Heart right ventricle (tissue), 16 donors: ENCODE results near the gene KIF26A. TPM values are rescaled to one million over a fixed set of nuclear protein-coding genes. Genes with fewer than 3 reads are reported as not detected.

Experiments used
- ATAC-seq, 8 donors: fragments of 200-7000 bp; cut with Tn5 transposase; one replicate each; pipeline ENCODE4 v1.9.1; 2020; ENCODE audit warnings: mild to moderate bottlenecking in 8 of 8, moderate library complexity in 8 of 8, moderate number of reproducible peaks in 1 of 8
- DNase-seq, 2 donors: peaks; one replicate each; pipeline ENCODE4 v3.0.0-alpha.2; 2020
- H3K27ac ChIP-seq, 10 donors: fragments of 200-600 bp; sonication (generic) in 2 of 10; one replicate each; pipeline versions ENCODE4 v1.5.0 to v1.8.0; 2020 to 2022; ENCODE audit warnings: mild to moderate bottlenecking in 3 of 10
- H3K27me3 ChIP-seq, 7 donors: fragments of 200-600 bp; one replicate each; pipeline ENCODE4 v1.8.0; 2021 to 2022; ENCODE audit warnings: mild to moderate bottlenecking in 2 of 7
- H3K36me3 ChIP-seq, 9 donors: fragments of 200-600 bp; sonication (generic) in 1 of 9; one replicate each; pipeline versions ENCODE4 v1.5.0 to v1.8.0; 2020 to 2022; ENCODE audit warnings: mild to moderate bottlenecking in 2 of 9
- H3K4me1 ChIP-seq, 9 donors: fragments of 200-600 bp; sonication (generic) in 1 of 9; one replicate each; pipeline versions ENCODE4 v1.5.0 to v1.8.0; 2020 to 2022; ENCODE audit warnings: mild to moderate bottlenecking in 4 of 9
- H3K4me3 ChIP-seq, 10 donors: fragments of 200-600 bp; sonication (generic) in 2 of 10; one replicate each; pipeline versions ENCODE4 v1.5.0 to v1.8.0; 2020 to 2022; ENCODE audit warnings: mild to moderate bottlenecking in 7 of 10, moderate library complexity in 2 of 10
- H3K9me3 ChIP-seq, 11 donors: fragments of 200-600 bp in 10 of 11; sonication (generic) in 2 of 11; one replicate each; pipeline versions ENCODE4 v1.5.0 to v1.8.0; 2013 to 2022; ENCODE audit warnings: mild to moderate bottlenecking in 2 of 11, control low read depth in 1 of 11, moderate library complexity in 1 of 11
- WGBS, 2 donors: extraction: QIAGEN DNeasy Blood & Tissue Kit; methylation state at CpG; one replicate each; pipeline ENCODE4 v1.1.7; 2013; ENCODE audit warnings: inconsistent platforms in 1 of 2; 5-methylcytosine and 5-hydroxymethylcytosine counted together
- intact Hi-C, 10 donors: fragments of 100-400 bp; cut with DNase I; formaldehyde crosslinking; loops; one replicate each; pipeline versions ENCODE4 v1.11.1 to v1.14.2; 2022
- polyA plus RNA-seq, 2 donors: library from polyadenylated mRNA; stranded (reverse); fragments of 200-250 nt; gene quantifications; one replicate each; pipeline ENCODE4 v1.2.3, GENCODE V29; 2013
- total RNA-seq, 10 donors: library from RNA; stranded (reverse); fragmentation: NEBNext Ultra II Directional in 3 of 10; extraction: Animal tissue kit (Norgen Biotek cat#: 25700) in 3 of 10; gene quantifications; one replicate each; pipeline versions ENCODE4 v1.2.1 to v1.2.4, GENCODE V29; 2021 to 2023
- TF ChIP-seq, protein P1 (sequence below), 9 donors: fragments of 200-600 bp; sonication (generic) in 2 of 9; IDR thresholded peaks; one replicate each; pipeline versions ENCODE4 v1.5.0 to v1.8.0; 2021 to 2022; ENCODE audit warnings: antibody characterized with exemption in 9 of 9, mild to moderate bottlenecking in 5 of 9, moderate library complexity in 1 of 9
- donor health status: Arrhythmogenic right ventricular cardiomyopathy.
- donor health status: ischemic (EF 13 %, LVEDD 7.1; RV severe dilation, severe dysfunction).
- donor health status: healthy with polysubstance abuse.
- donor health status: DM: no; HTN: yes; CAD: no.
- donor health status: DM: no; HTN: no; CAD: no.
- donor health status: ischemic (EF 25% LVEDD 6.9; RV normal size, moderate dysfunction).
- donor health status: ischemic (EF 25% LVEDD 5.7; RV mildly dilated, moderate dysfunction).
- donor health status: healthy.
- donor health status: DM: yes; HTN: yes; CAD: no.
- donor health status: Ischemic cardiomyopathy.
- donor health status: ischemic (EF 35%, LVEDD 5.7; RV mildly dilated, moderate dysfunction).
- donor health status: nonischemic (EF 11% LVEDD 7.7; RV severe dilation, severe dysfunction).
- donor health status: DM: yes; HTN: yes; CAD: no.
- donor health status: PGD.
- donor health status: ischemic (EF 29% LVEDD 5.4; RV normal size, mild dysfunction).
- donor health status: nonischemic (EF 23%, LVEDD 6.1; RV moderate dilation, normal function).

KIF26A gene
- total and polyA plus RNA-seq, 12 donors, result 4.1 to 12.2 (median 6.6) TPM

DNA sequence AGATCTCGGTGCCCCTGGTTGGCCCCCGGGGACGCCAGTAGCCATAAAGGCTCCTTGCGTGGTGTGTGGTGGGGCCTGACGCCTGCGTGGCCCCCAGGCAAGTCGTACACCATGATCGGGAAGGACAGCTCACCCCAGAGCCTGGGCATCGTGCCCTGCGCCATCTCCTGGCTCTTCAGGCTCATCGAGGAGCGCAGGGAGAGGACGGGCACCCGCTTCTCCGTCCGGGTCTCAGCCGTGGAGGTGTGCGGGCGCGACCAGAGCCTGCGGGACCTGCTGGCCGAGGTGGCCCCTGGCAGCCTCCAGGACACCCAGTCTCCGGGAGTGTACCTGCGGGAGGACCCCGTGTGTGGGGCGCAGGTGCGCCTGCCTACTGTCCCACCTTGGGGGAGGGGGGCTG lies 34.5 kb downstream of the KIF26A start:
- ATAC-seq (no peak), DNase-seq (no peak)
- no peaks in the 10 kb centered on the region for H3K27me3 ChIP-seq
- H3K4me3 ChIP-seq, result no peak overlapping the region
- H3K9me3 ChIP-seq, result no peaks in the 10 kb centered on the region
- intact Hi-C loops, result no loop called here
- WGBS, 2 donors, result 97% methylated on average over 27 of the region's 27 CpGs
- no peak overlapping the region for H3K27ac ChIP-seq
- H3K36me3 ChIP-seq, result peaks cover 0 to 48% (median 0%) of the 10 kb centered on the region in 9 donors
- TF ChIP-seq, protein P1, sequence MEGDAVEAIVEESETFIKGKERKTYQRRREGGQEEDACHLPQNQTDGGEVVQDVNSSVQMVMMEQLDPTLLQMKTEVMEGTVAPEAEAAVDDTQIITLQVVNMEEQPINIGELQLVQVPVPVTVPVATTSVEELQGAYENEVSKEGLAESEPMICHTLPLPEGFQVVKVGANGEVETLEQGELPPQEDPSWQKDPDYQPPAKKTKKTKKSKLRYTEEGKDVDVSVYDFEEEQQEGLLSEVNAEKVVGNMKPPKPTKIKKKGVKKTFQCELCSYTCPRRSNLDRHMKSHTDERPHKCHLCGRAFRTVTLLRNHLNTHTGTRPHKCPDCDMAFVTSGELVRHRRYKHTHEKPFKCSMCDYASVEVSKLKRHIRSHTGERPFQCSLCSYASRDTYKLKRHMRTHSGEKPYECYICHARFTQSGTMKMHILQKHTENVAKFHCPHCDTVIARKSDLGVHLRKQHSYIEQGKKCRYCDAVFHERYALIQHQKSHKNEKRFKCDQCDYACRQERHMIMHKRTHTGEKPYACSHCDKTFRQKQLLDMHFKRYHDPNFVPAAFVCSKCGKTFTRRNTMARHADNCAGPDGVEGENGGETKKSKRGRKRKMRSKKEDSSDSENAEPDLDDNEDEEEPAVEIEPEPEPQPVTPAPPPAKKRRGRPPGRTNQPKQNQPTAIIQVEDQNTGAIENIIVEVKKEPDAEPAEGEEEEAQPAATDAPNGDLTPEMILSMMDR (IDR thresholded peaks at IDR 0.05), result no peak
- H3K4me1 ChIP-seq, result peaks cover 6 to 53% (median 41%) of the 10 kb centered on the region in 9 donors

DNA sequence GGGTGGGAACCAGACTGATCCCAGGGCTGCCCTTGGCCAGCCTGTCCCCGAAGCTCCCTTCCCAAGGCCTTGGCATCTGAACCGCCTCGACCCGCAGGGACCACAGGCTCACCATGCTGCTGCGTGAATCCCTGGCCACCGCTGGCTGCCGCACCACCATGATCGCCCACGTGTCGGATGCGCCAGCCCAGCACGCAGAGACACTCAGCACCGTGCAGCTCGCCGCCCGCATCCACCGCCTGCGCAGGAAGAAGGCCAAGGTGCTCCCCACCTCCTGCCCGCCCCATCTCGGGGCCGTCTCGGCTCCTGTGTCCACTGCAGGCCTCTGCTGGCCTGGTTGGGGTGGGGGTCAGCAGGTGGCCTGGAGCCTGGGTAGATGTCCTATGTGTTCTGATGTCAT lies 35.7 kb downstream of the KIF26A start:
- peaks cover 0 to 55% (median 0%) of the 10 kb centered on the region in 9 donors for H3K36me3 ChIP-seq
- TF ChIP-seq, protein P1 (IDR thresholded peaks at IDR 0.05), result no peak
- WGBS, 2 donors, result 97 to 98% methylated on average over 22 of the region's 22 CpGs
- no peak overlapping the region for H3K4me3 ChIP-seq
- no peaks in the 10 kb centered on the region for H3K27me3 ChIP-seq
- H3K27ac ChIP-seq, result no peak overlapping the region
- ATAC-seq (no peak), DNase-seq (no peak)
- intact Hi-C loops, result no loop called here
- no peaks in the 10 kb centered on the region for H3K9me3 ChIP-seq
- peaks cover 12 to 51% (median 39%) of the 10 kb centered on the region in 9 donors for H3K4me1 ChIP-seq

DNA sequence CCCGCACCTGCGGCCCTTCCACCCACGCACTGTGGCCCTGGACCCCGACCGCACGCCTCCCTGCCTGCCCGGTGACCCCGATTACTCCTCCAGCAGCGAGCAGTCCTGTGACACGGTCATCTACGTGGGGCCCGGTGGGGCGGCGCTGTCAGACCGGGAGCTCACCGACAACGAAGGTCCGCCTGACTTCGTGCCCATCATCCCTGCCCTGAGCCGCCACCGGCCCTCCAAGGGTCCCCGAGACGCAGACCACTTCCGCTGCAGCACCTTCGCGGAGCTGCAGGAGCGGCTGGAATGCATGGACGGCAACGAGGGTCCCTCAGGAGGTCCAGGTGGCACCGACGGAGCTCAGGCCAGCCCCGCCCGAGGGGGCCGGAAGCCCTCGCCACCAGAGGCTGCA lies 36.7 kb downstream of the KIF26A start:
- Histone ChIP-seq H3K4me3 (no peak overlapping the region), H3K9me3 (no peaks in the 10 kb centered on the region), H3K4me1 (peaks cover 12 to 42% (median 35%) of the 10 kb centered on the region in 9 donors), H3K27me3 (no peaks in the 10 kb centered on the region), H3K27ac (no peak overlapping the region), H3K36me3 (peaks cover 0 to 55% (median 0%) of the 10 kb centered on the region in 9 donors)
- 96% methylated on average over 34 to 35 of the region's 35 CpGs for WGBS, 2 donors
- ATAC-seq, result no peak
- TF ChIP-seq, protein P1 (IDR thresholded peaks at IDR 0.05), result no peak
- intact Hi-C loops, result no loop called here
- no peak for DNase-seq

DNA sequence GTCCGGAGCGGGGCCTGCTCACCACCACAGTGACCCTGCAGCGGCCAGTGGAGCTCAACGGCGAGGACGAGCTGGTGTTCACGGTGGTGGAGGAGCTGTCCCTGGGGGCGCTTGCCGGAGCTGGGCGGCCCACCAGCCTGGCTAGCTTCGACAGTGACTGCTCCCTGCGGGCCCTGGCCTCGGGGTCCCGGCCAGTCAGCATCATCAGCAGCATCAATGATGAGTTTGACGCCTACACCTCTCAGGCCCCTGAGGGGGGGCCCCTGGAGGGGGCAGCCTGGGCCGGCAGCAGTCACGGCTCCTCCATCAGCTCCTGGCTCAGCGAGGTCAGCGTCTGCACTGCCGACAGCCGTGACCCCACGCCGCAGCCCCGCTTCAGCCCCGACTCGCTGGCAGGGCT lies 37.4 kb downstream of the KIF26A start:
- Histone ChIP-seq H3K27me3 (no peaks in the 10 kb centered on the region), H3K4me3 (no peak overlapping the region), H3K4me1 (peaks cover 10 to 35% (median 30%) of the 10 kb centered on the region in 9 donors), H3K27ac (no peak overlapping the region), H3K36me3 (peaks cover 0 to 55% (median 0%) of the 10 kb centered on the region in 9 donors), H3K9me3 (no peaks in the 10 kb centered on the region)
- TF ChIP-seq, protein P1 (IDR thresholded peaks at IDR 0.05), result no peak
- intact Hi-C loops, result no loop called here
- WGBS, 2 donors, result 91% methylated on average over 22 to 26 of the region's 26 CpGs
- no peak for ATAC-seq
- DNase-seq, result no peak
